Transverse colon (tissue), 4 donors: Measurements from ENCODE around the gene IPO5. TPM values are rescaled to one million over a fixed set of nuclear protein-coding genes. Genes with fewer than 3 reads are reported as not detected.
"Not testable (repeated sequence)": the region's sequence is repeated elsewhere in the genome, so short reads cannot be mapped to it uniquely, and the experiment has no call there.

ENCODE experiments used
- DNase-seq: peaks from one replicate; pipeline ENCODE4 v3.0.0-alpha.2; 2019
- H3K27ac ChIP-seq, 4 donors: fragments of 200-600 bp; sonication (generic); 2 replicates each; pipeline ENCODE4 v1.5.1; 2016 to 2018; ENCODE audit warnings: inconsistent platforms in 4 of 4
- H3K27me3 ChIP-seq: fragments of 200-600 bp; sonication (generic); 2 replicates; pipeline ENCODE4 v1.5.1; 2017; ENCODE audit warnings: inconsistent platforms
- H3K36me3 ChIP-seq, 4 donors: fragments of 200-600 bp; sonication (generic); 2 replicates each; pipeline ENCODE4 v1.5.1; 2017 to 2019; ENCODE audit warnings: inconsistent platforms in 4 of 4
- H3K4me1 ChIP-seq, 4 donors: fragments of 200-600 bp; sonication (generic); 2 replicates each; pipeline ENCODE4 v1.5.1; 2017 to 2020; ENCODE audit warnings: inconsistent platforms in 4 of 4
- H3K4me3 ChIP-seq, 4 donors: fragments of 200-600 bp; sonication (generic); 1 replicate in 1 of 4; 2 replicates in 3 of 4; pipeline versions ENCODE4 v1.5.1 to v1.6.1; 2017 to 2019; ENCODE audit warnings: inconsistent platforms in 4 of 4
- H3K9me3 ChIP-seq, 2 donors: fragments of 200-600 bp; sonication (generic); 2 replicates each; pipeline ENCODE4 v1.5.1; 2017 to 2019; ENCODE audit warnings: inconsistent platforms in 2 of 2
- EP300 ChIP-seq: sonication (generic); formaldehyde crosslinking; IDR thresholded peaks from one replicate; pipeline ENCODE4 v1.6.1; 2017; ENCODE audit warnings: antibody characterized with exemption, low read depth
- POLR2A ChIP-seq: fragments of 450-650 bp; IDR thresholded peaks from one replicate; pipeline ENCODE4 v1.6.1; 2016; ENCODE audit warnings: antibody characterized with exemption, mild to moderate bottlenecking, moderate library complexity
- POLR2AphosphoS5 ChIP-seq, 3 donors: sonication (generic); formaldehyde crosslinking; IDR thresholded peaks; one replicate each; pipeline ENCODE4 v1.6.1; 2016; ENCODE audit warnings: antibody characterized with exemption in 3 of 3
- WGBS, 2 donors: methylation state at CpG; one replicate each; pipeline ENCODE4 v1.1.5; 2018; ENCODE audit warnings: low coverage in 1 of 2; 5-methylcytosine and 5-hydroxymethylcytosine counted together
- in situ Hi-C, 4 donors: fragments of 200-750 bp; cut with MboI; loops; one replicate each; pipeline versions ENCODE4 v1.15.0 to v1.15.1; 2017; ENCODE audit warnings: low sequenced_read_pairs in 3 of 4, low pct_ligation_motif_present in 1 of 4, low pct_unique_long_range_greater_than_20kb in 1 of 4
- intact Hi-C: fragments of 100-400 bp; cut with DNase I; formaldehyde crosslinking; loops from one replicate; pipeline ENCODE4 v1.15.1; 2023; ENCODE audit warnings: low total_unique reads
- total RNA-seq, 4 donors: library from RNA; depleted of rRNA; stranded (reverse); fragments of >200 nt; gene quantifications; one replicate each; pipeline ENCODE4 v1.1.0, GENCODE V29; 2016
- TF ChIP-seq, protein P1 (sequence below), 5 experiments: fragments of 200-600 bp in 3 of 5; fragments of 450-650 bp in 2 of 5; sonication (generic) in 3 of 5; IDR thresholded peaks; 1 replicate in 2 of 5; 2 replicates in 3 of 5; pipeline ENCODE4 v1.5.1; 2016 to 2017; ENCODE audit warnings: antibody characterized with exemption in 5 of 5, inconsistent platforms in 3 of 5, mild to moderate bottlenecking in 2 of 5, moderate library complexity in 1 of 5

The IPO5 gene
- total RNA-seq, 4 donors from 2014 or later: 18.3 to 114 (median 51.9) TPM

DNA sequence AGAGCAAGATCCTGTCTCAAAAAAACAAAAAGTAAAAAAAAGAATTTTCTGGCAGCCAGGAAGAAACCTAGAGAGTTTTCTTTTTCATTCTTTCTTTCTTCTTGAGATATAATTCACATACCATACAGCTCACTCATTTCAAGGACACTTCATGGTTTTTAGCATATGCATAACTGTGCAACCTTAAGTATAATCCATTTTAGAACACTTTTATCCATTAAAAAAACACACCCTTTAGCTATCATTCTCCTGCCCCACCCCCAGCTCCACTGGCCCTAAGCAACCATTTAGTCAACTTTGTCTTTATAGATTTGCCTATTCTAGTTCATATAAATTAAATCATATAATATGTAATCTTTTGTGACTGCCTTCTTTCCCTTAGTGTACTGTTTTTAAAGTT is 8.1 kb upstream of the IPO5 start:
- TF ChIP-seq POLR2A (no peak), POLR2AphosphoS5 (IDR thresholded peaks at IDR 0.05) (no peak), EP300 (no peak)
- TF ChIP-seq, protein P1, sequence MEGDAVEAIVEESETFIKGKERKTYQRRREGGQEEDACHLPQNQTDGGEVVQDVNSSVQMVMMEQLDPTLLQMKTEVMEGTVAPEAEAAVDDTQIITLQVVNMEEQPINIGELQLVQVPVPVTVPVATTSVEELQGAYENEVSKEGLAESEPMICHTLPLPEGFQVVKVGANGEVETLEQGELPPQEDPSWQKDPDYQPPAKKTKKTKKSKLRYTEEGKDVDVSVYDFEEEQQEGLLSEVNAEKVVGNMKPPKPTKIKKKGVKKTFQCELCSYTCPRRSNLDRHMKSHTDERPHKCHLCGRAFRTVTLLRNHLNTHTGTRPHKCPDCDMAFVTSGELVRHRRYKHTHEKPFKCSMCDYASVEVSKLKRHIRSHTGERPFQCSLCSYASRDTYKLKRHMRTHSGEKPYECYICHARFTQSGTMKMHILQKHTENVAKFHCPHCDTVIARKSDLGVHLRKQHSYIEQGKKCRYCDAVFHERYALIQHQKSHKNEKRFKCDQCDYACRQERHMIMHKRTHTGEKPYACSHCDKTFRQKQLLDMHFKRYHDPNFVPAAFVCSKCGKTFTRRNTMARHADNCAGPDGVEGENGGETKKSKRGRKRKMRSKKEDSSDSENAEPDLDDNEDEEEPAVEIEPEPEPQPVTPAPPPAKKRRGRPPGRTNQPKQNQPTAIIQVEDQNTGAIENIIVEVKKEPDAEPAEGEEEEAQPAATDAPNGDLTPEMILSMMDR (IDR thresholded peaks at IDR 0.05): no peak
- no peaks in the 10 kb centered on the region for H3K27me3 ChIP-seq
- H3K27ac ChIP-seq: no peak overlapping the region
- no peaks in the 10 kb centered on the region for H3K4me1 ChIP-seq
- intact Hi-C loops: no loop called here
- no peaks in the 10 kb centered on the region for H3K9me3 ChIP-seq
- in situ Hi-C loops: no loop called here
- H3K36me3 ChIP-seq: no peaks in the 10 kb centered on the region
- DNase-seq: no peak
- H3K4me3 ChIP-seq: no peak overlapping the region

DNA sequence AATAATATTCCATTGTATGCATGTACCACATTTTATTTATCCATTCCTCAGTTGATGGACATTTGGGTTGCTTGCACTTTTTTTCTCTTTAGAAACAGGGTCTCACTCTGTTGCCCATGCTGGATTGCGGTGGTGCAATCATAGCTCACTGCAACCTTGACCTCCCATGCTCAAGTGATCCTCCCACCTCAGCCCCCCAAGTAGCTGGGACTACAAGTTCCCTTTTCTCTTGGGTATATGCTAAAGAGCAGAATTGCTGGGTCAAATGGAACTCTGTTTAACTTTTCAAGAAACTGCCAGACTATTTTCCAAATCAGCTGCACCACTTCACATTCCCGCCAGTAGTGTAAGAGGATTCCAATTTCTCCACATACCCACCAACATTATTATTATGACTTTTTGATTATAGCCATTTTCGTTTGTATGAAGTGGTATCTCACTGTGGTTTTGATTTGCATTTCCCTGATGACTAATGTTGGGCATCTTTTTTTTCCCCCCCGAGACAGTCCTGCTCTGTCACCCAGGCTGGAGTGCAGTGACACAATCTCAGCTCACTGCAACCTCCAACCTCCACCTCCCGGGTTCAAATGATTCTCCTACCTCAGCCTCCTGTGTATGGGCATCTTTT is 7.6 kb upstream of the IPO5 start:
- in situ Hi-C loops (no loop called here), intact Hi-C loops (no loop called here)
- Histone ChIP-seq H3K4me3 (no peak overlapping the region), H3K27me3 (no peaks in the 10 kb centered on the region), H3K36me3 (no peaks in the 10 kb centered on the region), H3K27ac (no peak overlapping the region), H3K9me3 (no peaks in the 10 kb centered on the region), H3K4me1 (no peaks in the 10 kb centered on the region)
- TF ChIP-seq, protein P1 (IDR thresholded peaks at IDR 0.05): no peak
- no peak for TF ChIP-seq POLR2AphosphoS5 (IDR thresholded peaks at IDR 0.05)
- no peak for TF ChIP-seq EP300
- no peak for TF ChIP-seq POLR2A
- no peak for DNase-seq
- 60 to 66% methylated on average over 1 to 5 of the region's 5 CpGs for WGBS, 2 donors

DNA sequence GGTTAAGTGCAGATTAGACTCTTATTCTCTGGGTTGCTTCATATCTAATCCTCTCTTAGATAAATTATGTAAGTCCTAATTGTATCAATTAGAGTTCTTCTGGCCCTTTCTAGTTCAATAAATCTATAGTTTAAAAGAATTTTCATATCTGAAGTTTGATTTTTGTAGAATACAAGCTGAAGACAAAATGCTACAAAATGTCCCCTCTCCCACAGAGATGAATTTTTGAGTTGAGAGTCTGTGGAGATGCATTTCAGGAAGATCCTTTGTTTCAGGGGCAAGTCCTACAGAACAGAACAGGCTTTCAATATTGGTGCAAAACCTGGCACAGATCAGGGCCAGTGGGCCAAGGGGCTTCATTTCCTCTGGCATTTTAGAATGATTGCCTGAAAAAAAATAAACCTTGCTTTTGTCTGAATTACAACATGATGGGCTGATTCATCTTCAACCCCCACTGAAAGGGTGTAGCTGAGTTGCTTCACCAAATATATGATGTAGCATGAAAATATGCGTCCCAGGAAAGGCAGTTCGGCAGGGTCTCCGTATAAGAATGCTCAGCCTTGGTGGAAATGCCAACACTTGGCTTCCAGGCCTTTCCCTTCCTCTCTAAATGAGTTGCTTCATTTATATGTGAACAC is 6.4 kb upstream of the IPO5 start:
- intact Hi-C loops (no loop called here), in situ Hi-C loops (no loop called here)
- TF ChIP-seq EP300 (no peak), POLR2A (no peak), POLR2AphosphoS5 (IDR thresholded peaks at IDR 0.05) (no peak)
- TF ChIP-seq, protein P1 (IDR thresholded peaks at IDR 0.05): no peak
- H3K27ac ChIP-seq: no peak overlapping the region
- no peak for DNase-seq
- H3K9me3 ChIP-seq: no peaks in the 10 kb centered on the region
- H3K27me3 ChIP-seq: no peaks in the 10 kb centered on the region
- H3K4me3 ChIP-seq: no peak overlapping the region
- H3K36me3 ChIP-seq: no peaks in the 10 kb centered on the region
- 78 to 89% methylated on average over 3 of the region's 3 CpGs for WGBS, 2 donors
- H3K4me1 ChIP-seq: no peaks in the 10 kb centered on the region

DNA sequence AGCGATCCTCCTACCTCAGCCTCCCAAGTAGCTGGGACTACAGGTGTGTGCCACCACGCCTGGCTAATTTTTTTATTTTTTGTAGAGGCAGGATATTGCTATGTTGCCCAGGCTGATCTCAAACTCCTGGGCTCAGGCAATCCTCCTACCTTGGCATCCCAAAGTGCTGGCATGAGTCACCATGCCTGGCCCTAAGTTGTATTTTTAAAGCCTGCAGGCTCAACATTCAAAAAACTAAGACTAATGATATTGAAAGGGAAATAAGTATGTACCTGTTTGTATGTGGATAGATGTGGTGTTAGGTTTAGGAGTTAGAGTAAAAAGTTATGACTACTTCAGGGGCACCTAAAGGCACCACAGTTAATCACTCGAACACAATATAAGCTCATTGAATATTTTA is 5.4 kb upstream of the IPO5 start:
- WGBS, 2 donors: 98% methylated on average over 3 of the region's 3 CpGs; no CpG with 5 or more reads in 1 of the 2 donors
- no peaks in the 10 kb centered on the region for H3K36me3 ChIP-seq
- DNase-seq: no peak
- intact Hi-C loops (no loop called here), in situ Hi-C loops (no loop called here)
- H3K9me3 ChIP-seq: no peaks in the 10 kb centered on the region
- no peak overlapping the region for H3K27ac ChIP-seq
- TF ChIP-seq, protein P1 (IDR thresholded peaks at IDR 0.05): no peak
- no peak for TF ChIP-seq EP300
- TF ChIP-seq POLR2A: no peak
- no peak for TF ChIP-seq POLR2AphosphoS5 (IDR thresholded peaks at IDR 0.05)
- no peaks in the 10 kb centered on the region for H3K4me1 ChIP-seq
- H3K4me3 ChIP-seq: no peak overlapping the region
- no peaks in the 10 kb centered on the region for H3K27me3 ChIP-seq

DNA sequence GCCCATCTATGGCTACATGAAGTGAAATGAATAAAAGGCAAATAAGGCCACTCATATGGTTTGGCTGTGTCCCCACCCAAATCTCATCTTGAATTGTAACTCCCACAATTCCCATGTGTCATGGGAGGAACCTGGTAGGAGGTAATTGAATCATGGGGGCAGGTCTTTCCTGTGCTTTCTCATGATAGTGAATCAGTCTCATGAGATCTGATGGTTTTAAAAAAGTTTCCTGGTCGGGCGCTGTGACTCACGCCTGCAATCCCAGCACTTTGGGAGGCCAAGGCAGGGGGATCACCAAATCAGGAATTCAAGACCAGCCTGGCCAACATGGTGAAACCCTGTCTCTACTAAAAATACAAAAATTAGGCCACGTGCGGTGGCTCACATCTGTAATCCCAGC is 4.2 kb upstream of the IPO5 start:
- H3K27me3 ChIP-seq, H3K27ac ChIP-seq, H3K9me3 ChIP-seq, DNase-seq, in situ Hi-C loops, H3K4me1 ChIP-seq, intact Hi-C loops, H3K36me3 ChIP-seq, H3K4me3 ChIP-seq: not testable (repeated sequence)
- WGBS, 2 donors: 60 to 96% methylated on average over 1 to 5 of the region's 5 CpGs
